HEK293 (cell line): Measurements from ENCODE around the gene REPS2.
A peak's percentile ranks its signal among the peaks of the same experiment; 100 is the strongest.

Experiments
- CTCF ChIA-PET: fragments of 350-600 bp; formaldehyde crosslinking; extraction: SDS; loops from one replicate; lab custom pipeline; 2021; ENCODE audit warnings: antibody characterized with exemption; lab: Yijun Ruan, JAX
- POLR2A ChIA-PET: fragments of 300-600 bp; formaldehyde crosslinking; extraction: SDS; loops from one replicate; lab custom pipeline; 2020; ENCODE audit warnings: antibody characterized with exemption, inconsistent platforms; lab: Yijun Ruan, JAX
- H3K27ac ChIP-seq: fragments of 200-500 bp; sonication (Bioruptor generic); 2 replicates; pipeline ENCODE4 v1.5.1; 2014; ENCODE audit warnings: low read depth, low read length, control low read depth, inconsistent platforms; ENCODE audit errors: extremely low read depth
- H3K36me3 ChIP-seq, 2 experiments: fragments of 200-500 bp in 1 of 2; sonication (Bioruptor generic) in 1 of 2; 1 replicate in 1 of 2; 2 replicates in 1 of 2; pipeline ENCODE4 v1.5.1; 2014 to 2017; ENCODE audit warnings: inconsistent platforms in 2 of 2, low read length in 2 of 2; ENCODE audit not compliant: control insufficient read depth in 2 of 2, insufficient read depth in 1 of 2
- H3K4me1 ChIP-seq: fragments of 200-500 bp; sonication (Bioruptor generic); 2 replicates; pipeline ENCODE4 v1.5.1; 2014; ENCODE audit warnings: mild to moderate bottlenecking, low read length, inconsistent platforms; ENCODE audit not compliant: control insufficient read depth, insufficient read depth
- H3K4me3 ChIP-seq: 2 replicates; pipeline ENCODE4 v1.5.1; 2011; ENCODE audit warnings: low read depth, mild to moderate bottlenecking, control low read depth, low read length, moderate library complexity
- H3K9me3 ChIP-seq: fragments of 200-500 bp; sonication (Bioruptor generic); 2 replicates; pipeline ENCODE4 v1.5.1; 2014; ENCODE audit warnings: low read depth, low read length, inconsistent platforms; ENCODE audit not compliant: control insufficient read depth, insufficient read depth
- BCL6B ChIP-seq: fragments of 450-650 bp; formaldehyde crosslinking; IDR thresholded peaks from 2 replicates; pipeline ENCODE4 v1.5.1; 2017; ENCODE audit warnings: missing biosample characterization, missing genetic modification characterization
- REPIN1 ChIP-seq: fragments of 450-650 bp; formaldehyde crosslinking; IDR thresholded peaks from 2 replicates; pipeline ENCODE4 v1.5.1; 2017; ENCODE audit warnings: missing biosample characterization, missing genetic modification characterization, low read depth
- SALL2 ChIP-seq: fragments of 450-650 bp; formaldehyde crosslinking; IDR thresholded peaks from 2 replicates; pipeline ENCODE4 v1.5.0; 2017; ENCODE audit warnings: missing biosample characterization, mild to moderate bottlenecking, missing genetic modification characterization, borderline replicate concordance
- SP2 ChIP-seq: fragments of 450-650 bp; formaldehyde crosslinking; IDR thresholded peaks from 2 replicates; pipeline ENCODE4 v1.5.1; 2016; ENCODE audit warnings: missing biosample characterization, missing genetic modification characterization
- SP3 ChIP-seq: fragments of 450-650 bp; formaldehyde crosslinking; IDR thresholded peaks from 2 replicates; pipeline ENCODE4 v1.5.1; 2016; ENCODE audit warnings: missing biosample characterization, missing genetic modification characterization
- ZBTB11 ChIP-seq: fragments of 450-650 bp; formaldehyde crosslinking; conservative IDR thresholded peaks from 2 replicates; pipeline ENCODE4 v1.5.1; 2016; ENCODE audit warnings: low read depth, missing biosample characterization, missing genetic modification characterization
- ZBTB26 ChIP-seq: fragments of 450-650 bp; formaldehyde crosslinking; optimal IDR thresholded peaks from 2 replicates; pipeline ENCODE3; 2016; ENCODE audit warnings: missing biosample characterization, mild to moderate bottlenecking, missing genetic modification characterization
- ZBTB8A ChIP-seq: fragments of 450-650 bp; formaldehyde crosslinking; IDR thresholded peaks from 2 replicates; pipeline ENCODE4 v1.5.1; 2016; ENCODE audit warnings: missing biosample characterization, missing genetic modification characterization
- ZNF140 ChIP-seq: fragments of 450-650 bp; formaldehyde crosslinking; IDR thresholded peaks from 2 replicates; pipeline ENCODE4 v1.5.1; 2016; ENCODE audit warnings: missing biosample characterization, missing genetic modification characterization
- ZNF274 ChIP-seq, 2 experiments: fragments of 200-500 bp in 1 of 2; fragments of 450-650 bp in 1 of 2; sonication (Bioruptor generic) in 1 of 2; formaldehyde crosslinking in 1 of 2; IDR thresholded peaks; 2 replicates each; pipeline versions ENCODE4 v1.5.1 to v1.6.1; 2014 to 2016; ENCODE audit warnings: borderline replicate concordance in 1 of 2, inconsistent platforms in 1 of 2, low read length in 1 of 2, missing biosample characterization in 1 of 2, missing genetic modification characterization in 1 of 2
- ZNF362 ChIP-seq: fragments of 450-650 bp; formaldehyde crosslinking; IDR thresholded peaks from 2 replicates; pipeline ENCODE4 v1.5.1; 2016; ENCODE audit warnings: missing biosample characterization, missing genetic modification characterization
- ZNF423 ChIP-seq: fragments of 450-650 bp; formaldehyde crosslinking; IDR thresholded peaks from 2 replicates; pipeline ENCODE4 v1.5.1; 2016; ENCODE audit warnings: missing biosample characterization, missing genetic modification characterization
- ZNF791 ChIP-seq: fragments of 450-650 bp; formaldehyde crosslinking; IDR thresholded peaks from 2 replicates; pipeline ENCODE4 v1.5.1; 2016; ENCODE audit warnings: missing biosample characterization, missing genetic modification characterization
- ZSCAN30 ChIP-seq: fragments of 450-650 bp; IDR thresholded peaks from 2 replicates; pipeline ENCODE4 v1.5.1; 2018; ENCODE audit warnings: missing biosample characterization, mild to moderate bottlenecking, missing genetic modification characterization, moderate library complexity

Gene REPS2

GRCh38 chrX:16946361-16946964, at the start of gene REPS2:
TSS of gene REPS2 (plus strand) at chrX:16946658. CDS start at chrX:16946862, 204 bp downstream.
- Histone ChIP-seq H3K36me3 (no peaks in the 10 kb centered on the region), H3K9me3 (no peaks in the 10 kb centered on the region), H3K27ac (peak within 1 kb of the TSS; percentile 41; the same call in 1 of the 2 replicates)
- POLR2A ChIA-PET, result no interaction called here
- peak; percentile 29 for TF ChIP-seq ZBTB26 (tag by site-specific recombination)
- TF ChIP-seq ZBTB8A (tag by site-specific recombination), result peak; percentile 92
- TF ChIP-seq BCL6B (tag by site-specific recombination), result no peak
- peak; percentile 78 for TF ChIP-seq SP2 (tag by site-specific recombination)
- TF ChIP-seq, all 188 proteins: peak for 3
- H3K4me1 ChIP-seq, result no peaks in the 10 kb centered on the region
- CTCF ChIA-PET, result interaction anchor here (1.6 to 3.1 kb wide), 2 partner anchors 64 to 100 kb away, joined by 7 to 13 read pairs; no protein-coding TSS in a partner anchor
- peak within 1 kb of the TSS; percentile 62 for H3K4me3 ChIP-seq

GRCh38 chrX:16897445-16897844, 49.0 kb upstream of the REPS2 start:
- Histone ChIP-seq H3K4me1 (no peaks in the 10 kb centered on the region), H3K4me3 (no peak overlapping the region), H3K27ac (no peak overlapping the region), H3K36me3 (no peaks in the 10 kb centered on the region), H3K9me3 (no peaks in the 10 kb centered on the region)
- TF ChIP-seq ZSCAN30 (tag by site-specific recombination), result no peak
- no peak for TF ChIP-seq ZNF791
- TF ChIP-seq SP3 (tag by site-specific recombination), result no peak
- no peak for TF ChIP-seq ZBTB11 (tag by site-specific recombination)
- no peak for TF ChIP-seq ZNF423 (tag by site-specific recombination)
- TF ChIP-seq ZNF362 (tag by site-specific recombination), result no peak
- no peak for TF ChIP-seq SALL2
- no peak for TF ChIP-seq ZNF274 (IDR thresholded peaks at IDR 0.05; ENCODE audit: low read length)
- TF ChIP-seq ZNF274 (tag by site-specific recombination; IDR thresholded peaks at IDR 0.05; ENCODE audit: borderline replicate concordance), result no peak
- TF ChIP-seq REPIN1 (tag by site-specific recombination), result no peak
- no peak for TF ChIP-seq ZNF140 (tag by site-specific recombination)
- CTCF ChIA-PET, result interaction anchor here (0.6 to 2.6 kb wide), 3 partner anchors 12 to 1938 kb away, joined by 4 to 19 read pairs (median 7); no protein-coding TSS in a partner anchor
- POLR2A ChIA-PET, result no interaction called here
